CMK (cell line): ENCODE measurements around the gene STX3.
A peak's percentile ranks its signal among the peaks of the same experiment; 100 is the strongest.
"Not testable (repeated sequence)": the region's sequence is repeated elsewhere in the genome, so short reads cannot be mapped to it uniquely, and the experiment has no call there.

Experiments
- DNase-seq: peaks from one replicate; pipeline ENCODE4 v3.0.0-alpha.2; 2010; ENCODE audit warnings: low read depth

The STX3 gene

DNA sequence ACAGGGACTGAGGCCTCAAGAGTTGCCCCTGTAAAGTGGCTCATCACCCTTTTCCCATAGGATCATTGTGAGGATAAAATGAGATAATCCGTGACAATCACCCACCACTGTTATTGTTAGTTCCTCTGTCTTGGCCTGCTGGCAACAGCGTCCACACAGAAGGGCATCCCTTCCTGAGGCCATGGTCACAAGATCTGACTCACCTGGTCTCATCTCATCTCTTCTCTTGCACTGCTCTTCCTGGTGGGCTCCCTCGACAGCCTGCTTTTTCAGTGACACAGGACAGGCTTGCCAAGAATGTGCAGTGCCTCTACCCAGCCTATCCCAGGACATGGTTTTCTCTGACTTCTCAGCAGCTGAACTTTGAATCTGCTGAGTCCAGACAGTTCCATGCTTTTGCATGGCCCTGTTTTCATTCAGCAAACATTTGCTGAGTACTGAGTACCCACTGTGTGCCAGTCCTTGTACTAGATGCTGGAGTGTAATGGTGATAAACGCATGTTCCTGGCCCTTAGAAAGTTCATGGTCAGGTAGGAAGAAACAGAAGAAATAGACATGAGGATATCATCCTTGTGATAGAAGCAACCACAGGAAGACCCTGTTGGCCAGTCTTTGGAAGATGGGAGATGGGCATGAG, 3.3 kb downstream of the STX3 start:
- DNase-seq: no peak

- no peak for DNase-seq
These were observed 4.7 kb downstream of the STX3 start for GRCh38 chr11:59759900-59760299.

GRCh38 chr11:59760771-59761170, 5.6 kb downstream of the STX3 start:
- DNase-seq: no peak

- DNase-seq: no peak
These were observed 6.8 kb downstream of the STX3 start for GRCh38 chr11:59761993-59762392.

- DNase-seq: no peak
These were observed 10.0 kb downstream of the STX3 start for GRCh38 chr11:59765068-59765735.

DNA sequence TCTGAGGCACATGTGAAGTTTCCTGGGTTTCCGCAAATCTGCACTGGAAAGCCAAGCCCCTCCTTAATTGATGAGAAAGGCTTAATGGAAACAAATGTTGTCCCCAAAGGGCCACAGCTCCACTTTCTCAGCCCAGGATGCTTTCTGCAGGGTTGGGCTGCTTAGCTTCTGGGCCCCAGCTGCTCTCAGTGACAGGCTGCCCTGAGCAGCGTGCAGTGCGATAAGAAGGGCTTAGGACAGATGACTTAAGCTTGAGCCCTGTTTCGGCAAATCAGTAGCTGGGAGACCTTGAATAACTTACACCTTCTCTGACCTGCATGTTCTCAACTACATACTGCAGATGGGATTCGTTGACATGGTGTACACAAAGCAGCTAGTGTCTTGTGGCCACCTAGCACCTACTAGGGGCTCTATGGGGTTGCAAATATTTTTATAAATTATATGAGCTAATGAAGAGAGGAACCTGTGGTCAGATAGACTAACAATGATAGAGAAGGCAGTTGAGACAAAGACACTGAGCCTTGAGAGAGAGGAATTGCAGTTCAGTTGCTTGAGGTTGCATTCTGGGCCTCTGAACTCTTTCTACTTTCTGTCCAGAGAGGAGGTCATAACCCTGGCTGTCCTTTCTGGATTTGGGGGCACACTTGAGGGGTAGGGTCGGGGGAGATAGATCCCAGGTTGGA, 11.5 kb downstream of the STX3 start:
- peak; percentile 30 for DNase-seq

DNA sequence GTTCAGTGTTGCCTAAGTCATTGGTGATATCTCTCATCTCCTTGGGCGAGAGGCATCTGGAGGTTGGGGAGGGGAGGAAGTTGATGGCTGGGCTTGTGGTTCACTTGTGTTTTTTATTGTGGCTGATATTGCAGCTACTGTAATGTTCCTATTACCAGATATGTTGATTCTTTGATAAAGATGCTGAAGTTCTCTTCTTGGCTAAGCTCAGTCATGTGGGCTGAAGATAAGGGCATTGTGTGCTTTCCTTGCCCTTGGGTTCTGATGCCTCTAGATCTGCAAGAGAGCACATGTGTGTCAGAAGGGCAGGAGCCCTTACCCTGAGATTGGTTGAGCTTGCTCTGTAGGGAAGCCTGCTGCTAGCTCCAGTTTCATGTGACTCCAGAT, 12.0 kb downstream of the STX3 start:
- DNase-seq: peak; percentile 91

GRCh38 chr11:59769111-59769510, 13.9 kb downstream of the STX3 start:
- no peak for DNase-seq

- DNase-seq: no peak
These were observed 14.7 kb downstream of the STX3 start for GRCh38 chr11:59769828-59770227.

GRCh38 chr11:59770319-59770718, 15.1 kb downstream of the STX3 start:
- no peak for DNase-seq

DNA sequence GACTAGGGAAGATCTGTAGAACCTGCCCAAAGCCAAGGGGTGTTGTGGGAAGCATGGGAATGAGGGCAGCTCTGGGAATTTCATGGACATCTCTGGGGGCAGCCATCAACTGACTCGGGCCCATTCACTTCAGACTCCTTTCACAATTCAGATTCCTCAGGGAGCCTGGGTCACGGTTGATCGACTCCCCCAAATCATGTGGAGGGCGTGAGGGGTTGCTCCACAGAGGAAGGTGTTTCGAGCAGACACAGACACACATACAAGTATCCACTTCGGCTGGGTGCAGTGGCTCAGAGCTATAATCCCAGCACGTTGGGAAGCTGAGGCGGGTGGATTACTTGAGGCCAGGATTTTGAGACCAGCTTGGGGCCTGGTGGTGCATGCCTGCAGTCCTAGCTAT, 15.7 kb downstream of the STX3 start:
- no peak for DNase-seq

DNA sequence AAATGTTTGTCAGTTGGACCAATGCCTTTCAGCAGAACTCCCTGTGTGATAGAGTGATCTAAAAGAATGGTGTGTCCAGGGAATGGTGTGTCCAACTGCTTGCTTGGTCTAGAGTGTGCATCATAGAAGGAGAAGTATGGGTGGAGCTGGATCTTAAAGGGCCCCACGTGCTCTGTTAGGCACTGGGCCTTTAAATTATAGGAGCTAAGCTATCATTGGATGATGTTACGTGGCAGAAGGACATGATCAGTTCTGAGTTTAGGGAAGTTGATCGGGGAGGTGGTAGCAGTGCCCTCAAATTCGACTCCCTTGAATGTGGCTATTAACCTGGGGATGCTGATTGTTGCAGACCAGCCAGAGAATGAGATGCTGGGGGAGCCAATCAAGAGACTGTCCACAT, 16.4 kb downstream of the STX3 start:
- no peak for DNase-seq

GRCh38 chr11:59773083-59773440, 17.9 kb downstream of the STX3 start:
- DNase-seq: no peak

GRCh38 chr11:59776210-59777066, 21.3 kb downstream of the STX3 start:
- no peak for DNase-seq

DNA sequence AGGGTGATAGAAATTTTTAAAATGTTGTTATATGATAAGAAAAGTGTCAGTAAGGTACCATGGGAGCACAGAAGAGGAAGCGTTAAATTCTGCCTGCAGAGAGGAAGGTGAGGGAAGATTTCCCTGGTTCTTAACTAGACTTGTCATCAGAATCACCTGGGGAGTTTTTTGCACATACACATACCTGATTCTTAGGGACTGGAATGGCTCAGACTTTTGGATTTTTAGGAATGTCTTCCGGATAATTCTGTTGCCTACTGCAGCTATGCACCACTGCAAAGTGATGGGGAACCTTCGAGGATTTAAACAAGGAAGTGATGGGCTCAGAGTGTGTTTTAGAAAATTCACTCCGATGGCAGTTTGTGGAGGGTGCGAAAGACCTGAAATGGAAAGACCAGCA, 21.9 kb downstream of the STX3 start:
- no peak for DNase-seq

- no peak for DNase-seq
These were observed 22.9 kb downstream of the STX3 start for GRCh38 chr11:59778122-59778521.

DNA sequence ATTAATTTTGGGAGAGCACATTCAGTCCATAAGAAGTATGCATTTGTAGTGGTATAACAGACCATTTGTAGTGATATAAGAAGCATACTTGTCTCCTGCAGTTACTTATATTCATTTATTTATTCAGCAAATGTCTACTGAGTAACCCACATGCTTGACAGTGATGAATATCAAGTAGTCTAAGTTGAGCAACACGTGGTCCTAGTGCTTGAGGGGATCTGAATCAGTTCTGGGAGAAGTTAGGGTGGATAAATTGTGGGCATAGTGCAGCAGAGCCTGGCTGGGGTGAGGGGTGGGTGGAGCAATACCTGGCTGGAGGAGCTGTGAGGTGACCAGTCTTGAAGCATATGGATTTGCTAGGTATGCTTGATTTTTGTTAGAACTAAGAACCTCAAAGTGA, 24.3 kb downstream of the STX3 start:
- DNase-seq: no peak

- DNase-seq: no peak
These were observed 26.9 kb downstream of the STX3 start for GRCh38 chr11:59782080-59782479.

DNA sequence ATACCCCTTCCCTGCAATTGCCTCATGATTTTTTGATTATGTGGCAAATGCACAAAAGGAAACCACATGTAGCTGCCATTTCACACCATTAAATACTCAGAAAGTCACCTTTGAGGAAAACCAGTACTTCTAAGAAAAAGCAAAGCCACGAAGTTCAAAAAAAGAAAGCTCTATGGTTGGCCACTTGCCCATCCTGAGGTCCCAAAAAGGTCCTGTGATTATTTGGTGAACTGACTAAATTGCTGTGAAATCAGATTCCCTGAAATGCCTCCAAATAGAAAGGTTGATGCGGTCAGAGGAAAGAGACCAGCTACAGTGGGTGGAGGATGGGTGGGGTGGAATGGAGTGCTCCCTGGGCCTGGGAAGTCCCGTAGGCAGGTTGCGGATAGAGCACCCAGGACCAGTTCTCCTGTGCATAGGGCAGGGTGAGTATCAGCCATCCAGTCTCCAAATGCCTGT, 28.5 kb downstream of the STX3 start:
- DNase-seq: no peak

GRCh38 chr11:59784441-59784840, 29.3 kb downstream of the STX3 start:
- DNase-seq: not testable (repeated sequence)

- no peak for DNase-seq
These were observed 30.6 kb downstream of the STX3 start for GRCh38 chr11:59785818-59786217.

- no peak for DNase-seq
These were observed 32.0 kb downstream of the STX3 start for GRCh38 chr11:59787255-59787588.

- DNase-seq: no peak
These were observed 32.6 kb downstream of the STX3 start for GRCh38 chr11:59787816-59788215.
